ENCODE measurements around the gene ITFG2.

The ITFG2 gene

DNA sequence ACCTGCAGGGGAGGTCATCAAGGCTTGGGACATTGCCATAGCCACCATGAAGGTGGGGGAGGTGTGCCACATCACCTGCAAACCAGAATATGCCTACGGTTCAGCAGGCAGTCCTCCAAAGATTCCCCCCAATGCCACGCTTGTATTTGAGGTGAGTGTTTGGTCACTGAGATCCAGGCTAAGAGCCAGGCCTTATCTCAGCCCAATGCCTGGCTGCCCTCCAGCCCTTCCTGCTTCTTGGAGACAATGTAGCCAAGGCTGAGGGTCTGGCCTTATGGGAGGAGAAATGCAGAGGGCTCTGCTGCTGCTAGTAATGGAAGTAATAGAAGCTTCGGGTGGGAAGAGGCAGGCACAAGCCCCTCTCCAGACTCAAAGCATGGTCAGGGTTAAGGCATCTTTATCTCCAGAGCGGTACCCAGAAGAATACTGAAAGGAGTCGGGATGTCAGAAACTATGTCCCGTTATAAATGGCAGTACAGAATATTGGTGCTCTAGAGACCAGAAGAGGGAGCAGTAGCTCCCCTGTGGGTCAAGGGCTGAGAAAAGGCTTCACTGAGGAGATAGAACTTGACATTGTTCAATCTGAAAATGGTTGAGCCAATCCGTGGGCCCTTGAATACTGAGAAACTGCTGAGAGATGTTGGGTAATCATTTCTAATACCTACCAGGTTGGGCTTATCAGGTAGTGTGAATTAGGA is 14.6 kb upstream of the ITFG2 start:
- TF ChIP-seq, protein P1, sequence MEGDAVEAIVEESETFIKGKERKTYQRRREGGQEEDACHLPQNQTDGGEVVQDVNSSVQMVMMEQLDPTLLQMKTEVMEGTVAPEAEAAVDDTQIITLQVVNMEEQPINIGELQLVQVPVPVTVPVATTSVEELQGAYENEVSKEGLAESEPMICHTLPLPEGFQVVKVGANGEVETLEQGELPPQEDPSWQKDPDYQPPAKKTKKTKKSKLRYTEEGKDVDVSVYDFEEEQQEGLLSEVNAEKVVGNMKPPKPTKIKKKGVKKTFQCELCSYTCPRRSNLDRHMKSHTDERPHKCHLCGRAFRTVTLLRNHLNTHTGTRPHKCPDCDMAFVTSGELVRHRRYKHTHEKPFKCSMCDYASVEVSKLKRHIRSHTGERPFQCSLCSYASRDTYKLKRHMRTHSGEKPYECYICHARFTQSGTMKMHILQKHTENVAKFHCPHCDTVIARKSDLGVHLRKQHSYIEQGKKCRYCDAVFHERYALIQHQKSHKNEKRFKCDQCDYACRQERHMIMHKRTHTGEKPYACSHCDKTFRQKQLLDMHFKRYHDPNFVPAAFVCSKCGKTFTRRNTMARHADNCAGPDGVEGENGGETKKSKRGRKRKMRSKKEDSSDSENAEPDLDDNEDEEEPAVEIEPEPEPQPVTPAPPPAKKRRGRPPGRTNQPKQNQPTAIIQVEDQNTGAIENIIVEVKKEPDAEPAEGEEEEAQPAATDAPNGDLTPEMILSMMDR (IDR thresholded peaks at IDR 0.05): no peak

DNA sequence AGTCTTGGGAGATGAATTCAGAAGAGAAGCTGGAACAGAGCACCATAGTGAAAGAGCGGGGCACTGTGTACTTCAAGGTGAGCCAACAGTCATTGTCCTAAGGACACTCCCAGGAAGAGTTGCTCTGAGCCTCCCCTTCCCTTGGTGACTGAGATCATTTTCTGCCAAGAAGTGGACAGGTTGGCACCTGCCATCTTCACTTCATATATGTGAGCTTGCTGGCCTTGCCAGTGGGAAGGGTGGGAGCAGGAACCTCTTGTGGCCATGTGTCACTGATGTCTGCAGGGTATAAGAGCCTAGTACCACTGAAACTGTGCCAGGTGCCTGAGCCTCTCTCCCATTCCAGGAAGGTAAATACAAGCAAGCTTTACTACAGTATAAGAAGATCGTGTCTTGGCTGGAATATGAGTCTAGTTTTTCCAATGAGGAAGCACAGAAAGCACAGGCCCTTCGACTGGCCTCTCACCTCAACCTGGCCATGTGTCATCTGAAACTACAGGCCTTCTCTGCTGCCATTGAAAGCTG is 12.4 kb upstream of the ITFG2 start:
- TF ChIP-seq, protein P1 (IDR thresholded peaks at IDR 0.05): no peak

DNA sequence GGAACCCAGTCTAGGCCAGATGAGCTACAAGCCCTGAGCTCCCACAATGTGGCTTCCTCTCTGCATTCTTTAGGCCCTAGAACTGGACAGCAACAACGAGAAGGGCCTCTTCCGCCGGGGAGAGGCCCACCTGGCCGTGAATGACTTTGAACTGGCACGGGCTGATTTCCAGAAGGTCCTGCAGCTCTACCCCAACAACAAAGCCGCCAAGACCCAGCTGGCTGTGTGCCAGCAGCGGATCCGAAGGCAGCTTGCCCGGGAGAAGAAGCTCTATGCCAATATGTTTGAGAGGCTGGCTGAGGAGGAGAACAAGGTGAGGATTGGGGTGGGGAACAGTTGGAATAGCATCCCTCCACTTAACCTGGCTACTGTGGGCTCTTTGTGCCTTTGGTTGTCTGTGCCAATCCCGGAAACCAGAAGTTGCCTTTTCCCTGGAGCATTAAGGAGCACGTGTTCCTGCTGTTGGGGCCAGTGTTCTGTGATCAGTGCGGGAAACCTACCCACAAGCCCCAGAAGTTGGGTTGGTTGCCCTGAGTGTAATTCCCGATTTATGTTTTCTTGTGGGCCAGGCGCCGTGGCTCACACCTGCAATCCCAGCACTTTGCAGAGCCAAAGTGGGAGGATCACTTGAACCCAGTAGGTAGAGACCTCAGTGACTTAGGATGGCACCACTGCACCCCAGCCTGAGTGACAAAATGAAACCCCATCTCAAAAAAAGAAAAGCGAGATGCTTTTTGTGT is 11.3 kb upstream of the ITFG2 start:
- TF ChIP-seq, protein P1 (IDR thresholded peaks at IDR 0.05): no peak

DNA sequence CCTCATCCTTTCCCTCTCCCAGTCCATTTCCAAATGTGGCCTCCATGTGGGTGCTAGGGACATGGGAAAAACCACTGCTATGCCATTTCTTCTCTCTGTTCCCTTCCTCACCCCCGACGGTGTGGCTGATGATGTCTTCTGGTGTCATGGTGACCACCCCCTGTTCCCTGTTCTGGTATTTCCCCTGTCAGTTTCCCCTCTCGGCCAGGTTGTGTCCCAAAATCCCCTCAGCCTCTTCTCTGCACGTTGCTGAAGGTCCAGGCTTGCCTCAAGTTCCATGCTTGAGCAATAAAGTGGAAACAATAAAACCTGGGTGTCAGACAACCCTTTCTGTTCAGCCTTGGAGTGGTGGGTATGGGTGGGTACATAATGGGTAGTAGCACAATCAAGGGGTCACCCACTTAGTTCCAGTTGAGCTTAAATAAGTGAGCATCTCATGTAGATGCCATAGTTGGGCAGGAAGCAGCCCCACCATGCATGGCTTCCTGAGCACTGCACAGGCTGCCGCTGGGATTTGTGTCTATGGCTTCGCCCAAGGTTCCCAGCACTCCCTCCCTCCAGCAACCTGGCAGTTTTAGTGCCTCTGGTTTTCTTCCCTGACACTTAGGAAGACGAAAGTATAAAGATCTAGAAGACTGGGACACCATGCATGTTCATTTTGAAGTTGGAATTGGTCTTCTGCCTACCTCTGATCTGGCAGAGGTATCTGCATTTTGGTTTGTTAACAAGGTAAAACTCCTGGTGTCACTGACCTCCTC is 8.7 kb upstream of the ITFG2 start:
- TF ChIP-seq, protein P1 (IDR thresholded peaks at IDR 0.05): no peak

DNA sequence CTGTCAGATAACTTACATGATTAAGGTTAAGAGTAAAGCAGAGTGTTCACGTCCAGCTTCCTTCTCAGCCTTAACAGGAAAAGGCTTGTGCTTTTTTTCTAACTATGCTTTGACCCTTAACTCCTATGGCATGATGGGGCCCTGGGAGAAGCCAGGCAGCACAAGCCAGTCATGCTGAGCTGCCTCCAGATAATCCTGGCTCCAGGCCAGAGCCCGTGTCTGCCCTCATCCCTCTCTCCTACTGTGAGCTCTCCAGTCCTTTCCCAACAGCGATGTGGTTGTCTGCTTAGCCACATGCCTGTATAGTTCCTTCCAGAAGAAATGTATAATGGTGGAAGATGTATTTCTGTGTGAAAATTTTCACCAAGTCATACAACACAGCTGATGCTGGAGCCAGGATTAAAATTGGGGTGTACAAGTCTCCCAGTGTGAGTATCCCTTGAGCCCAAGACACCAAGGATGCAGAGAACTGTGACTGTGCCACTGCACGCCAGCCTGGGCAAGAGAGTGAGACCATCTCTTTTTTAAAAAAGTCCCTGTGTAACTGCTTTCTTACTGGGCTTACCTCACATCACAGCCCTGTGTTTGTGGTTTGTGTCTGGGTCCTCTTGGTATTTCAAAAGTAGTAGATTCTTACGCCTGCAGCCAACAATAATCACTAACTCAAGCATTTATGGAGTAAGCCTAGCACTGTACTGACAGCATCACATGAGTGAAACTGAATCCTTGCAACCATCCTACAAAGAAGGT is 7.9 kb upstream of the ITFG2 start:
- TF ChIP-seq, protein P1 (IDR thresholded peaks at IDR 0.05): no peak

DNA sequence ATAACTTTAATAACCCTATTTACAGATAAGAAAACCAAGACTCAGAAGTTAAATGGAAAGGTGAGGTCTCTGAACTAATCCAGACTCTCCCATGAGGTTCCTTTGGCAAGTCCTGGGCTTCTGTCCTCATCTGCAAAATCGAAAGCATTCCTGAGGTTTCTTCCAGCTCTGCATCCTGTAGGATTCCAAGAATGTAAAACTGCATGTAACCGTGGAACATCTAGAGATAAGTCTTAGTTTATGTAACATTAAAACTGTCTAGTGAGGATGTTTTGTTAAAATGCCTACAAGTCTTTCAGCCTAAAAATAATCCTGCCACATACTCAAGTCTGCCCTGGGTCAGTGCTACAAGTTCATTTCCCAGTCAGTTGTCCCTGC is 7.3 kb upstream of the ITFG2 start:
- TF ChIP-seq, protein P1 (IDR thresholded peaks at IDR 0.05): no peak

DNA sequence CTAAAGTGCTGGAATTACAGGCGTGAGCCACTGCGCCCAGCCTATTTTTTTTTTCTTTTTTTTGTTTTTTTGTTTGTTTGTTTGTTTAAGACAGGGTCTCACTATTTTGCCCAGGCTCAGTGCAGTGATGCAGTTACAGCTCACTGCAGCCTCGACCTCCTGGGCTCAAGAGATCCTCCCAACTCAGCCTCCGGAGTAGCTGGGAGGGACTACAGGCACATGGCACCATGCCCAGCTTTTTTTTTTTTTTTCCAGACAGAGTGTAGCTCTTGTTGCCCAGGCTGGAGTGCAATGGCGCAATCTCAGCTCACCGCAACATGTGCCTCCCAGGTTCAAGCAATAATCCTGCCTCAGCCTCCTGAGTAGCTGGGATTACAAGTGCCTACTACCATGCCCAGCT is 5.8 kb upstream of the ITFG2 start:
- TF ChIP-seq, protein P1 (IDR thresholded peaks at IDR 0.05): no peak
